ENCODE data around the gene DYSF. TPM values are rescaled to one million over a fixed set of nuclear protein-coding genes. Genes with fewer than 3 reads are reported as not detected.

Gene DYSF
- total and polyA plus RNA-seq, 2 donors (not counting 3 experiments of a cell fraction or from before 2014, with no cell fraction given) = 50.9 to 152 TPM

- no TSS peak for BruUV-seq (replicated peaks)
- no peak overlapping the region for H3K27ac ChIP-seq (ENCODE audit: insufficient read depth, low read depth, low read length)
- CTCF ChIA-PET = interaction anchor here (1.3 to 1.8 kb wide), 2 partner anchors 128 kb away, joined by 4 to 5 read pairs; no protein-coding TSS in a partner anchor
- FAIRE-seq = no peak
- no peak overlapping the region for H3K4me3 ChIP-seq (replicated peaks in 1 of 3; ENCODE audit: insufficient read depth in 1 of 3, low read depth in 1 of 3, low read length in 3 of 3)
- no peaks in the 10 kb centered on the region for H4K20me1 ChIP-seq (replicated peaks; ENCODE audit: control insufficient read depth, extremely low read depth, insufficient read depth, low read length)
- no peak overlapping the region for H3K4me2 ChIP-seq (ENCODE audit: insufficient read depth, low read length)
- H3K9ac ChIP-seq (replicated peaks; ENCODE audit: extremely low read depth, insufficient read depth, low read length) = no peak overlapping the region
- intact Hi-C loops (cut with micrococcal nuclease) = no loop called here
- no peaks in the 10 kb centered on the region for H3K9me1 ChIP-seq (replicated peaks; ENCODE audit: control insufficient read depth, extremely low read depth, insufficient read depth, low read length)
- TF ChIP-seq MYC (IDR thresholded peaks at IDR 0.05; ENCODE audit: low read depth, low read length) (no peak), GATA2 (IDR thresholded peaks at IDR 0.05; ENCODE audit: insufficient read depth, insufficient read length, low read depth, low read length) (no peak), FOS (IDR thresholded peaks at IDR 0.05; ENCODE audit: borderline replicate concordance, insufficient read depth, low read length) (no peak), CTCF (IDR thresholded peaks at IDR 0.05; ENCODE audit: extremely low read depth in 1 of 2, insufficient read depth in 1 of 2, low read depth in 1 of 2, low read length in 2 of 2) (no peak), JUN (IDR thresholded peaks at IDR 0.05; ENCODE audit: borderline replicate concordance, insufficient read depth, insufficient read length, low read depth) (no peak), POLR2A (IDR thresholded peaks at IDR 0.05; ENCODE audit: low read depth, low read length) (no peak), POLR2AphosphoS5 (IDR thresholded peaks at IDR 0.05; ENCODE audit: insufficient read depth, low read depth, low read length) (no peak), EZH2 (IDR thresholded peaks at IDR 0.05; ENCODE audit: borderline replicate concordance, low read depth, low read length, severe bottlenecking) (no peak), MAX (IDR thresholded peaks at IDR 0.05; ENCODE audit: insufficient read depth, insufficient read length) (no peak)
- POLR2A ChIA-PET = no interaction called here
- H3K4me1 ChIP-seq (ENCODE audit: control insufficient read depth, extremely low read depth, insufficient read depth, low read length) = no peaks in the 10 kb centered on the region
- H3K79me2 ChIP-seq (ENCODE audit: control insufficient read depth, insufficient read depth, low read length) = no peaks in the 10 kb centered on the region
- no peak for DNase-seq (ENCODE audit: low read depth, low spot score)
- no peak overlapping the region for H2AFZ ChIP-seq (ENCODE audit: low read depth, low read length)
- no peaks in the 10 kb centered on the region for H3K9me3 ChIP-seq (replicated peaks; ENCODE audit: control insufficient read depth, insufficient read depth, low read length)
- dilution Hi-C loops (cut with MboI; ENCODE audit: extremely low pct_ligation_motif_present, low sequenced_read_pairs) = no loop called here
- no peaks in the 10 kb centered on the region for H3K27me3 ChIP-seq (ENCODE audit: control insufficient read depth in 2 of 2, insufficient read depth in 2 of 2, low read length in 2 of 2)
- peaks cover 5 to 33% of the 10 kb centered on the region in 2 experiments for H3K36me3 ChIP-seq (ENCODE audit: control insufficient read depth in 2 of 2, extremely low read depth in 1 of 2, insufficient read depth in 2 of 2, low read length in 2 of 2)
Measured at GRCh38 chr2:71670430-71670795, 217.1 kb downstream of the DYSF start.

Data from endothelial cell of umbilical vein (primary cell).